Activated T-helper 17 cell treated with anti-CD3 and anti-CD28 coated beads, Interleukin-2, amount 50 U/mL, for 72 hours (primary cell): ENCODE results near the gene PRKRA. TPM values are rescaled to one million over a fixed set of nuclear protein-coding genes. Genes with fewer than 3 reads are reported as not detected.

ENCODE experiments used
- ATAC-seq: fragments of 150-1000 bp; cut with Tn5 transposase; replicated peaks from 2 replicates; pipeline ENCODE4 v1.10.0; 2021; ENCODE audit warnings: mild to moderate bottlenecking, moderate library complexity
- H3K27ac Mint-ChIP-seq: one replicate; pipeline ENCODE4 v1.8.0; 2022; ENCODE audit warnings: mixed read lengths
- H3K27me3 Mint-ChIP-seq: one replicate; pipeline ENCODE4 v1.8.0; 2022; ENCODE audit warnings: mixed read lengths
- H3K36me3 Mint-ChIP-seq: one replicate; pipeline ENCODE4 v1.8.0; 2022; ENCODE audit warnings: low read depth, mild to moderate bottlenecking, mixed read lengths
- H3K4me1 Mint-ChIP-seq: one replicate; pipeline ENCODE4 v1.8.0; 2022; ENCODE audit warnings: mixed read lengths
- H3K4me3 Mint-ChIP-seq: one replicate; pipeline ENCODE4 v1.8.0; 2022; ENCODE audit warnings: mild to moderate bottlenecking, mixed read lengths
- H3K9me3 Mint-ChIP-seq: one replicate; pipeline ENCODE4 v1.8.0; 2022; ENCODE audit warnings: mixed read lengths
- total RNA-seq, 2 donors: library from RNA; stranded (reverse); gene quantifications; one replicate each; pipeline ENCODE4 v1.2.3, GENCODE V29; 2022

The PRKRA gene
- total RNA-seq, 2 donors from 2014 or later = 61.3 to 67.6 TPM

- H3K4me3 Mint-ChIP-seq = no peak overlapping the region
- no peaks in the 10 kb centered on the region for H3K36me3 Mint-ChIP-seq
- H3K27me3 Mint-ChIP-seq = peaks cover 3% of the 10 kb centered on the region
- no peaks in the 10 kb centered on the region for H3K4me1 Mint-ChIP-seq
- H3K27ac Mint-ChIP-seq = no peak overlapping the region
- no peak for ATAC-seq
- no peaks in the 10 kb centered on the region for H3K9me3 Mint-ChIP-seq
Observed at GRCh38 chr2:178386986-178387597, 63.9 kb downstream of the PRKRA start.

DNA sequence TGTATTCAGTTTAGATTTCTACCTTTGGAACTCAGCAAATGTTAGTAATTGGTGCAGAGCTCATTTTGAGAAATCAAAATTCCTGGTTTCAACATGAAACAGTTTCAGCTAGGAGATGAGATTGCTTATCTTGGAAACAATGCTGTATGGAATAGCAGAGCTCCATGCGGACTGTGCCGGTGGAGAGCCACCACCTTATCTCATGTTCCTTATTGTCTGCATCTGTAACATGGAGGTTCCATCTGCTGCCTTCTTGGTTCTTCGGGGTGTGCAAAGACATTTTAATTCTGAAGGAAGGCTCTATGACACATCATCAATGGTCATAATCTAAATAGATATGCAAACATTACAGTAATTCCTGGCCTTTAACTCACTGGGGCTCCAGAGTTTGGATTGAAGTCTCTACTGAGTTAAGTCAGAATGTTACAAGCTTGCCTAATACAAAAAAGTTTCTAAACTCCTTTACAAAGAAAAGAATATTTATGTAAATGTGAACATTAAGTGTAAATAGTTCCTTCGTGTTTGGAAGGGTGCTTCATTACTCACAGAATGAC, 65.3 kb downstream of the PRKRA start:
- H3K9me3 Mint-ChIP-seq = no peaks in the 10 kb centered on the region
- H3K4me3 Mint-ChIP-seq = no peak overlapping the region
- H3K4me1 Mint-ChIP-seq = no peaks in the 10 kb centered on the region
- H3K27me3 Mint-ChIP-seq = peaks cover 7% of the 10 kb centered on the region
- no peak overlapping the region for H3K27ac Mint-ChIP-seq
- ATAC-seq = no peak
- H3K36me3 Mint-ChIP-seq = no peaks in the 10 kb centered on the region

DNA sequence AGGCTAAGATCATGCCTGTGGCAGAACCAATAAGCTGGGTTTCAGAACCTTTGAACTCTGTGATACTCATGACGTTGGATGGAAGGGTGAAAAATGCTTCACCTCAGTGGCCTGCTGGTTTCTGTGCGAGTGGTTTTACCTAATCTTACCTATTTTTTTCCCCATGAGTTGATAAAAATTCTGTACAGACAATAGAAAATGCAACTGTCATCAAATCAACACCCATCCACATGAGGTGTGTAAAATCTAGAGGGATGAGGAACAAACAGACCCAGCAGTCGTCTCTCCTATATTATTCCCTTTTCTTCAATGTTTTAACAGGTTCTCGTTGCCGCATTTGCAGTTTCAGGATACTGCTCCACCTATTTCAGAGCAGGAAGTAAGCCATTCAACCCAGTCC, 67.3 kb downstream of the PRKRA start:
- no peak overlapping the region for H3K4me3 Mint-ChIP-seq
- no peak overlapping the region for H3K27ac Mint-ChIP-seq
- H3K4me1 Mint-ChIP-seq = no peaks in the 10 kb centered on the region
- peaks cover 9% of the 10 kb centered on the region for H3K27me3 Mint-ChIP-seq
- no peaks in the 10 kb centered on the region for H3K9me3 Mint-ChIP-seq
- H3K36me3 Mint-ChIP-seq = no peaks in the 10 kb centered on the region
- ATAC-seq = no peak

Other genes starting within 250 kb of the PRKRA start
- 1 to 10 TPM; 2.3 to 2.4 TPM for gene PJVK, start 203 bp upstream of the PRKRA start, total RNA-seq
- gene FKBP7, start 27.4 kb upstream of the PRKRA start, total RNA-seq = 1 to 10 TPM; 1.7 to 2.6 TPM
- gene PLEKHA3, start 29.3 kb upstream of the PRKRA start, total RNA-seq = 10 to 100 TPM; 17.9 to 26.4 TPM